Middle frontal gyrus (tissue), 1 donor: ENCODE results near the gene HECA.
"Not testable (repeated sequence)": the region's sequence is repeated elsewhere in the genome, so short reads cannot be mapped to it uniquely, and the experiment has no call there.

ENCODE experiments used
- DNase-seq: peaks from one replicate; pipeline ENCODE4 v3.0.0-alpha.2; 2015; ENCODE audit warnings: low spot score; ENCODE audit errors: extremely low spot score

HECA gene

GRCh38 chr6:139135578-139136545 lies 982 bp downstream of the HECA start:
- no peak for DNase-seq

- no peak for DNase-seq
Observed at GRCh38 chr6:139137706-139138105, 2.8 kb downstream of the HECA start.

GRCh38 chr6:139140854-139141253 lies 6.0 kb downstream of the HECA start:
- DNase-seq: not testable (repeated sequence)

GRCh38 chr6:139142262-139142661 lies 7.4 kb downstream of the HECA start:
- no peak for DNase-seq

- no peak for DNase-seq
Observed at GRCh38 chr6:139143111-139143510, 8.2 kb downstream of the HECA start.

- no peak for DNase-seq
Observed at GRCh38 chr6:139144490-139145085, 9.7 kb downstream of the HECA start.

GRCh38 chr6:139145661-139146060 lies 10.8 kb downstream of the HECA start:
- no peak for DNase-seq

- DNase-seq: no peak
Observed at GRCh38 chr6:139146317-139146726, 11.4 kb downstream of the HECA start.

- DNase-seq: no peak
Observed at GRCh38 chr6:139147628-139148027, 12.7 kb downstream of the HECA start.

- no peak for DNase-seq
Observed at GRCh38 chr6:139148557-139149235, 13.8 kb downstream of the HECA start.

- DNase-seq: no peak
Observed at GRCh38 chr6:139149383-139149782, 14.5 kb downstream of the HECA start.

GRCh38 chr6:139150920-139151319 lies 16.0 kb downstream of the HECA start:
- no peak for DNase-seq

GRCh38 chr6:139151425-139152087 lies 16.7 kb downstream of the HECA start:
- no peak for DNase-seq

- no peak for DNase-seq
Observed at GRCh38 chr6:139152088-139152891, 17.4 kb downstream of the HECA start.

- DNase-seq: no peak
Observed at GRCh38 chr6:139152892-139153271, 18.0 kb downstream of the HECA start.

GRCh38 chr6:139153855-139154254 lies 19.0 kb downstream of the HECA start:
- DNase-seq: no peak

GRCh38 chr6:139154881-139155547 lies 20.1 kb downstream of the HECA start:
- DNase-seq: no peak

- no peak for DNase-seq
Observed at GRCh38 chr6:139156102-139156501, 21.2 kb downstream of the HECA start.

- DNase-seq: no peak
Observed at GRCh38 chr6:139156551-139156950, 21.7 kb downstream of the HECA start.

GRCh38 chr6:139157086-139157485 lies 22.2 kb downstream of the HECA start:
- not testable (repeated sequence) for DNase-seq
